Amniotic epithelial cell (primary cell): ENCODE data around the gene TP63.
"Not testable (repeated sequence)": the region's sequence is repeated elsewhere in the genome, so short reads cannot be mapped to it uniquely, and the experiment has no call there.

Source experiments
- DNase-seq: peaks from one replicate; pipeline ENCODE4 v3.0.0-alpha.2; 2010; ENCODE audit warnings: low read depth

Gene TP63

GRCh38 chr3:189726277-189726676, 95.1 kb downstream of the TP63 start:
- peak; percentile 6 for DNase-seq

- no peak for DNase-seq
Measured at GRCh38 chr3:189727158-189727557, 96.0 kb downstream of the TP63 start.

GRCh38 chr3:189727898-189728297, 96.7 kb downstream of the TP63 start:
- DNase-seq = peak; percentile 3

- no peak for DNase-seq
Measured at GRCh38 chr3:189728915-189729314, 97.7 kb downstream of the TP63 start.

- DNase-seq = no peak
Measured at GRCh38 chr3:189734061-189734460, 102.9 kb downstream of the TP63 start.

- no peak for DNase-seq
Measured at GRCh38 chr3:189735913-189736312, 104.7 kb downstream of the TP63 start.

GRCh38 chr3:189737071-189737470, 105.9 kb downstream of the TP63 start:
- no peak for DNase-seq

GRCh38 chr3:189737619-189738018, 106.4 kb downstream of the TP63 start:
- DNase-seq = no peak

- no peak for DNase-seq
Measured at GRCh38 chr3:189739378-189739777, 108.2 kb downstream of the TP63 start.

- DNase-seq = no peak
Measured at GRCh38 chr3:189740156-189740555, 109.0 kb downstream of the TP63 start.

GRCh38 chr3:189744235-189744634, 113.0 kb downstream of the TP63 start:
- DNase-seq = no peak

- DNase-seq = no peak
Measured at GRCh38 chr3:189745622-189746021, 114.4 kb downstream of the TP63 start.

- no peak for DNase-seq
Measured at GRCh38 chr3:189748046-189748445, 116.9 kb downstream of the TP63 start.

GRCh38 chr3:189750972-189751371, 119.8 kb downstream of the TP63 start:
- not testable (repeated sequence) for DNase-seq

GRCh38 chr3:189754356-189754755, 123.2 kb downstream of the TP63 start:
- DNase-seq = no peak

- no peak for DNase-seq
Measured at GRCh38 chr3:189756582-189757078, 125.4 kb downstream of the TP63 start.

GRCh38 chr3:189758186-189758585, 127.0 kb downstream of the TP63 start:
- no peak for DNase-seq

GRCh38 chr3:189766416-189766815, 135.2 kb downstream of the TP63 start:
- DNase-seq = peak; percentile 3

- peak; percentile 5 for DNase-seq
Measured at GRCh38 chr3:189771842-189772450, 140.8 kb downstream of the TP63 start.

- peak; percentile 42 for DNase-seq
Measured at GRCh38 chr3:189772584-189772983, 141.4 kb downstream of the TP63 start.

GRCh38 chr3:189773056-189773455, 141.9 kb downstream of the TP63 start:
- DNase-seq = peak; percentile 85

- no peak for DNase-seq
Measured at GRCh38 chr3:189776149-189776824, 145.1 kb downstream of the TP63 start.

- no peak for DNase-seq
Measured at GRCh38 chr3:189778340-189778950, 147.3 kb downstream of the TP63 start.
